Neuronal stem cell (in vitro differentiated cells): ENCODE results near the gene EDEM1.

Experiments
- DNase-seq: peaks from one replicate; pipeline ENCODE4 v3.0.0-alpha.2; 2013; ENCODE audit warnings: low spot score
- H2AFZ ChIP-seq: one replicate; pipeline ENCODE4 v1.6.1; 2013; ENCODE audit warnings: mild to moderate bottlenecking, low read length, inconsistent platforms
- H2AK5ac ChIP-seq: 2 replicates; pipeline ENCODE4 v1.6.1; 2013; ENCODE audit warnings: low read depth, mild to moderate bottlenecking, inconsistent platforms, low read length, moderate library complexity, mixed read lengths
- H2BK120ac ChIP-seq: 2 replicates; pipeline ENCODE4 v1.6.1; 2013; ENCODE audit warnings: low read depth, mild to moderate bottlenecking, inconsistent platforms, low read length, moderate library complexity, mixed read lengths
- H2BK12ac ChIP-seq: one replicate; pipeline ENCODE4 v1.6.1; 2013; ENCODE audit warnings: low read length, inconsistent platforms
- H2BK15ac ChIP-seq: 2 replicates; pipeline ENCODE4 v1.6.1; 2013; ENCODE audit warnings: mild to moderate bottlenecking, low read length, inconsistent platforms, mixed read lengths
- H2BK5ac ChIP-seq: one replicate; pipeline ENCODE4 v1.6.1; 2013; ENCODE audit warnings: inconsistent platforms, mild to moderate bottlenecking, low read length, moderate library complexity
- H3K14ac ChIP-seq: one replicate; pipeline ENCODE4 v1.6.1; 2013; ENCODE audit warnings: low read length, inconsistent platforms
- H3K18ac ChIP-seq: 2 replicates; pipeline ENCODE4 v1.6.1; 2013; ENCODE audit warnings: low read length, inconsistent platforms
- H3K23ac ChIP-seq: 2 replicates; pipeline ENCODE4 v1.6.1; 2013; ENCODE audit warnings: low read depth, mild to moderate bottlenecking, mixed read lengths, low read length, inconsistent platforms; ENCODE audit not compliant: poor library complexity
- H3K27ac ChIP-seq: replicated peaks from 3 replicates; pipeline ENCODE4 v1.5.1; 2013; ENCODE audit warnings: low read length, inconsistent platforms
- H3K27me3 ChIP-seq, 3 experiments: 2 replicates each; pipeline ENCODE4 v1.6.1; 2013; ENCODE audit warnings: low read length in 3 of 3, mild to moderate bottlenecking in 2 of 3, inconsistent platforms in 1 of 3, low read depth in 1 of 3, mixed read lengths in 1 of 3, moderate library complexity in 1 of 3; ENCODE audit not compliant: control insufficient read depth in 3 of 3, insufficient read depth in 3 of 3
- H3K36me3 ChIP-seq, 2 donors: replicated peaks in 1 of 2; 2 replicates each; pipeline ENCODE4 v1.6.1; 2013; ENCODE audit warnings: low read length in 2 of 2; ENCODE audit not compliant: control insufficient read depth in 2 of 2, insufficient read depth in 2 of 2
- H3K4ac ChIP-seq: 2 replicates; pipeline ENCODE4 v1.6.1; 2013; ENCODE audit warnings: inconsistent platforms, mild to moderate bottlenecking, low read length, moderate library complexity
- H3K4me1 ChIP-seq, 2 donors: 1 replicate in 1 of 2; 2 replicates in 1 of 2; pipeline ENCODE4 v1.6.1; 2013; ENCODE audit warnings: low read length in 2 of 2, low read depth in 1 of 2; ENCODE audit not compliant: control insufficient read depth in 2 of 2, insufficient read depth in 1 of 2
- H3K4me2 ChIP-seq: one replicate; pipeline ENCODE4 v1.6.1; 2013; ENCODE audit warnings: mild to moderate bottlenecking, low read length, inconsistent platforms; ENCODE audit not compliant: insufficient read depth, poor library complexity, severe bottlenecking
- H3K4me3 ChIP-seq, 2 donors: 2 replicates each; pipeline ENCODE4 v1.5.1; 2013; ENCODE audit warnings: low read length in 2 of 2, mild to moderate bottlenecking in 2 of 2, inconsistent platforms in 1 of 2, moderate library complexity in 1 of 2
- H3K79me1 ChIP-seq: one replicate; pipeline ENCODE4 v1.6.1; 2013; ENCODE audit warnings: low read depth, mild to moderate bottlenecking, inconsistent platforms, low read length, moderate library complexity
- H3K9ac ChIP-seq: one replicate; pipeline ENCODE4 v1.6.1; 2013; ENCODE audit warnings: mild to moderate bottlenecking, low read depth, low read length, inconsistent platforms; ENCODE audit not compliant: poor library complexity
- H3K9me3 ChIP-seq, 2 donors: replicated peaks in 1 of 2; 2 replicates each; pipeline versions ENCODE3 to v1.6.1; 2013; ENCODE audit warnings: low read length in 2 of 2, mild to moderate bottlenecking in 2 of 2, inconsistent platforms in 1 of 2, low read depth in 1 of 2, mixed read lengths in 1 of 2, moderate library complexity in 1 of 2; ENCODE audit not compliant: control insufficient read depth in 2 of 2, insufficient read depth in 1 of 2
- H4K8ac ChIP-seq: one replicate; pipeline ENCODE4 v1.6.1; 2013; ENCODE audit warnings: low read depth, mild to moderate bottlenecking, inconsistent platforms, low read length, moderate library complexity
- H4K91ac ChIP-seq: one replicate; pipeline ENCODE4 v1.6.1; 2013; ENCODE audit warnings: low read length, low read depth, mild to moderate bottlenecking, inconsistent platforms; ENCODE audit not compliant: poor library complexity
- WGBS, 2 donors: extraction: QIAGEN DNeasy Blood & Tissue Kit; methylation state at CpG; one replicate each; pipeline ENCODE4 v1.1.7; 2013; ENCODE audit warnings: missing lambda C conversion rate in 2 of 2, mixed read lengths in 1 of 2; ENCODE audit not compliant: insufficient read length in 2 of 2, insufficient replicate concordance in 1 of 2; ENCODE audit errors: extremely low coverage in 2 of 2; 5-methylcytosine and 5-hydroxymethylcytosine counted together

Gene EDEM1

DNA sequence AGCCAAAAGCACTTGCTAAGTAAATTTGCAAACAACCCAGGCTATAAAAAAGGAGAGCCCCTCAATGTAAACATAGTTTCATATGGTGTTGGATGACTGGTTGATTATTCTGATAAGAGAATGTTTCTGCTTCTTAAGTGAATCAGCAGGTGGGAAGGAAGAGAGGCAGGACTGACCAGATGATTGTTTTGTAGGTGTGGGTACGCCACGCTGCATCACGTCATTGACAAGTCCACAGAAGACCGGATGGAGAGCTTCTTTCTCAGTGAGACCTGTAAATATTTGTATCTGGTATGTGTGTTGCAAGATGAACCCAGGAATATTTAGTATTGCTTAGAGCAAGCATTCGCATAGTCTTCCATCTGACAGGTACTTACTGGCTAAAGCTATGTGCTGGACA is 23.4 kb downstream of the EDEM1 start:
- H2BK5ac ChIP-seq, result no peak overlapping the region
- H2AK5ac ChIP-seq, result no peak overlapping the region
- H2BK15ac ChIP-seq, result no peak overlapping the region
- no peak overlapping the region for H2AFZ ChIP-seq
- H3K27ac ChIP-seq, result no peak overlapping the region
- no peak overlapping the region for H3K23ac ChIP-seq
- no peak for DNase-seq
- H4K91ac ChIP-seq, result no peak overlapping the region
- H3K4me1 ChIP-seq, result peaks cover 0 to 2% of the 10 kb centered on the region in 2 donors
- H3K9ac ChIP-seq, result no peak overlapping the region
- H3K4me2 ChIP-seq, result no peak overlapping the region
- H3K14ac ChIP-seq, result no peak overlapping the region
- no peak overlapping the region for H3K18ac ChIP-seq
- no peak overlapping the region for H2BK120ac ChIP-seq
- H3K9me3 ChIP-seq, result no peaks in the 10 kb centered on the region
- H4K8ac ChIP-seq, result no peak overlapping the region
- H3K4me3 ChIP-seq, result no peak overlapping the region
- peaks cover 59 to 97% of the 10 kb centered on the region in 2 donors for H3K36me3 ChIP-seq
- H3K27me3 ChIP-seq, result no peaks in the 10 kb centered on the region
- no peaks in the 10 kb centered on the region for H3K79me1 ChIP-seq
- H3K4ac ChIP-seq, result no peak overlapping the region
- no CpG with 5 or more reads among the region's 5 CpGs for WGBS, 2 donors
- H2BK12ac ChIP-seq, result no peak overlapping the region

DNA sequence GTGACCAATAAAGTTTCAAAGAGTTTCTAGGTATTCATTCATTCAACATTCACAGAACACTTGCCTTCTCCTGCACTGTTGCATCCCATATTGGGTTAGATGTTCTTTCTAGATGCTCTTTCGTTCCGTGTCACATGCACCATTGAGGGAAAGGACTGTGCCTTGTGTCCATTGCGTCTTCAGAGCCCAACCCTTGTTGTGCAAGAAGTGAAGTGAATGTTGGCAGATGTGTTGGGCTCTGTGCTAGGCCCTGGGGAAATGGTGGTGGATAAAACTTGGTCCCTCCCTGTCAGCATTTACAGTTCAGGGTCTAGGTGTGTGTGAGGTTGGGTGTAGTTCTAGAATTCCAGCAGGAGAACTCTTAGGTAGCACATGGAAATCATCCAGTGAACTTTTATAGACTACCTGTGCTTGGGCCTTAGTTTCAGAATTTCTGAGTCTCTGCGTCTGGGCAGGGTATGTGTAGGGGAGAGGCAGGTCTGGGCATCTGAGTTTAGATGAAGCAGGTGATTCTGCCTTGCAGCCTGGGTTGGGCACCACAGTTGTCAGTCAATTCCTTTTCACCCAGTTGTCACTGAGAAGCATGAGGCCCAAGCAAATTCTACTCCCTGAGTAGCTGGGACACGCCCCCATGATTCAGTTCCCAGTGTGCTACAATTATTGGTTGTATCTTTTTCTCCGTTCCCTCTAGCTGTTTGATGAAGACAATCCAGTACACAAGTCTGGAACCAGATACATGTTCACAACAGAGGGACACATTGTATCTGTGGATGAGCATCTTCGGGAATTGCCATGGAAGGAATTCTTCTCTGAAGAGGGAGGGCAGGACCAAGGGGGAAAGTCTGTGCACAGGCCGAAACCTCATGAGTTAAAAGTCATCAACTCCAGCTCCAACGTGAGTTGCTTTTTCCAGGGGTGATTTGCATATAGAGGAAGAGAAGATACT is 25.4 kb downstream of the EDEM1 start:
- WGBS, 2 donors, result no CpG with 5 or more reads among the region's 9 CpGs
- Histone ChIP-seq H3K4me1 (peaks cover 0 to 5% of the 10 kb centered on the region in 2 donors), H3K18ac (no peak overlapping the region), H2BK5ac (no peak overlapping the region), H4K8ac (no peak overlapping the region), H2BK12ac (no peak overlapping the region), H3K27me3 (no peaks in the 10 kb centered on the region), H3K4ac (no peak overlapping the region), H2BK120ac (no peak overlapping the region), H3K4me3 (no peak overlapping the region), H3K9ac (no peak overlapping the region), H2AK5ac (no peak overlapping the region), H3K9me3 (no peaks in the 10 kb centered on the region), H3K36me3 (peaks cover 54 to 100% of the 10 kb centered on the region in 2 donors), H3K79me1 (no peaks in the 10 kb centered on the region), H3K4me2 (no peak overlapping the region), H4K91ac (no peak overlapping the region), H3K23ac (no peak overlapping the region), H3K27ac (no peak overlapping the region), H2AFZ (no peak overlapping the region), H2BK15ac (no peak overlapping the region), H3K14ac (no peak overlapping the region)
- no peak for DNase-seq

DNA sequence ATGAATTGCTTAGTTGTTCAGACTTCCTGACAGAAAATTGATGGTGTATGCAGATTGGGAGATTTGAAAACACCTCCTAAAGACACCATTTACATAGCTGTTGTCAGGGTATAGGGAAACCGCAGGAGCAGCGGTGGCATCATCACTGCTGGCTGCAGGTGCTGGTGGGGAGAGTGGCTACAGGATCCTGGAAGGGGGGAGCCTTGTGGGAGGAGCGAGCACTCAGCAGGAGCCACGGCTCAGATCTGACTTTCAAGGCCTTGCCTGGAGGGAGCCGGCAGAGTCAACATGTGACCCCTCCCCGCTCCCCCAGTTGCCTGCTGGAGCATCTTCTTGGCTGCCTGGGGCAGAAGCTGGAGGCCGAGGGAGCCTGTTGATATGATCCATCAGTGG is 26.1 kb downstream of the EDEM1 start:
- Histone ChIP-seq H3K4me1 (peaks cover 0 to 6% of the 10 kb centered on the region in 2 donors), H3K4ac (no peak overlapping the region), H2BK15ac (no peak overlapping the region), H3K18ac (no peak overlapping the region), H3K27ac (no peak overlapping the region), H3K23ac (peak overlapping the region; percentile 27), H3K9me3 (no peaks in the 10 kb centered on the region), H4K91ac (no peak overlapping the region), H3K9ac (no peak overlapping the region), H2AFZ (no peak overlapping the region), H4K8ac (no peak overlapping the region), H3K4me3 (no peak overlapping the region), H2BK120ac (no peak overlapping the region), H2BK5ac (no peak overlapping the region), H3K14ac (no peak overlapping the region), H2BK12ac (no peak overlapping the region), H2AK5ac (no peak overlapping the region), H3K36me3 (peaks cover 50 to 100% of the 10 kb centered on the region in 2 donors), H3K79me1 (no peaks in the 10 kb centered on the region), H3K4me2 (no peak overlapping the region), H3K27me3 (no peaks in the 10 kb centered on the region)
- no CpG with 5 or more reads among the region's 7 CpGs for WGBS, 2 donors
- DNase-seq, result no peak

DNA sequence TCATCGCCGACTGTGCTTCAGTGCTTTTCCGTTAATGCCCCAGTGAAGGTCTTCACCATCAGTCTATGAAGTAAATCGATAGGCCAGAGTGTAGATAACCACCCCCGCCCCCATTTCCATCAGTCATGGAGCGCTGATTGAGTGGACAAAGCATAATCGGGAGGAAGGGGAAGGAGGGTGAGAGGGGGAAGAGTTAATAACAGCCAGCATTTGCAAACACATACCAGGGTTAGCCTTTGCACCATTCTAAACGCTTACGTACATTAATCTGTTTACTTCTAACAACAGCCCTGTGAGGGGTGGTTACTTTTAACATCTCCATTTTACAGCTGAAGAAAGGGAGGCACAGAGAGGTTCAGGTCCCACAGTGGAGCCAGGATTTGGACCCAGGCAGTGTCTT is 26.8 kb downstream of the EDEM1 start:
- Histone ChIP-seq H3K18ac (no peak overlapping the region), H2BK120ac (no peak overlapping the region), H3K4ac (no peak overlapping the region), H4K8ac (no peak overlapping the region), H3K14ac (no peak overlapping the region), H3K27me3 (no peaks in the 10 kb centered on the region), H2AK5ac (no peak overlapping the region), H3K4me1 (peaks cover 0 to 9% of the 10 kb centered on the region in 2 donors), H3K9me3 (no peaks in the 10 kb centered on the region), H2BK15ac (no peak overlapping the region), H3K27ac (no peak overlapping the region), H3K36me3 (peaks cover 47 to 100% of the 10 kb centered on the region in 2 donors), H3K79me1 (no peaks in the 10 kb centered on the region), H2BK5ac (no peak overlapping the region), H3K4me3 (no peak overlapping the region), H3K23ac (no peak overlapping the region), H3K9ac (no peak overlapping the region), H2AFZ (no peak overlapping the region), H3K4me2 (no peak overlapping the region), H4K91ac (no peak overlapping the region), H2BK12ac (no peak overlapping the region)
- DNase-seq, result no peak
- WGBS, 2 donors, result no CpG with 5 or more reads among the region's 9 CpGs
